GM13976 (cell line): ENCODE data around the gene PTGIR.

Source experiments
- DNase-seq: peaks from one replicate; pipeline ENCODE4 v3.0.0; 2012; ENCODE audit warnings: low spot score
- CTCF ChIP-seq: IDR thresholded peaks from 2 replicates; pipeline ENCODE4 v1.5.1; 2012; ENCODE audit warnings: borderline replicate concordance, mild to moderate bottlenecking; ENCODE audit not compliant: insufficient read depth; ENCODE audit errors: extremely low read depth, missing control alignments, control extremely low read depth
- in situ Hi-C: fragments of 300-500 bp; cut with MboI; formaldehyde crosslinking; loops from one replicate; pipeline ENCODE4 v1.12.0; 2022; ENCODE audit warnings: low sequenced_read_pairs, mixed read lengths, inconsistent platforms; ENCODE audit not compliant: unreplicated experiment

Gene PTGIR

DNA sequence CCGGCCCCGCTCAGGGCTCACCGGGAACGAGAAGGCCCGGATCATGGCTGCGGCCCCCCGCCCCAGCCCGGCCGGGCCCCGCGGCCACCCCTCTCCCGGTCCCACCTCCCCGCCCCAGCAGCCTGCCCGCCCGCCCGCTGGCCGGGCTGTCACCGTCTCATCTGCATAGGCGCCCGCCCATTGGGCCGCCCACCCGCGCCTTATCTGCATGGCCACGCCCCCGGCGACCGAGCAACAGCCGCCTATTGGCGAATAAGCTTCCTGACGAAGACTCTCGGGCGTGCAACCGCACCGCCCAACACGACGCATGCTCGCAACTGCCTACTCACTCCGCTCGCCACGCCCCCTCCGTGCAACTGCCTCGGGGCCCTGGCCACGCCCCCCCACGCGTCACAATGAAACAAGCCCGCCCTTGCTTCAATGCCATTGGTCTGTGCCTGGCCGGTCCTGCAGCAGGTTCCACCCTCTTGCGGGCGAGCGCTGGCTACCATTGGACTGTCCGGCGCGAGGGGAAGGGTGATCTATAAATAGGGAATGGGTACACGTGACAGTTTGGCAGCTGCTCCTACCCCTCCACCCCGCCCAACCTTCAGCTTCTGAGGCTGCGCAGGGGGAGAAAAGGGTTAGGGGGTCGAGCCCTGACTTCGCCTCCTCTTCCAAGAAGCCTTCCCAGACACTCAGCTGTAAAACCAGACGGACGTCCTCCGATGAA, 36.3 kb upstream of the PTGIR start, which contains the start of gene DACT3:
Gene DACT3, minus strand, starts transcription at position 163 of the 712 bp plus-strand sequence. Its CDS starts 118 bp downstream, at position 45.
- in situ Hi-C loops = loop anchor here (5.0 to 10.0 kb wide), 2 partner anchors 49 to 126 kb away; no protein-coding TSS in a partner anchor
- TF ChIP-seq CTCF = no peak
- peak; percentile 100 for DNase-seq

DNA sequence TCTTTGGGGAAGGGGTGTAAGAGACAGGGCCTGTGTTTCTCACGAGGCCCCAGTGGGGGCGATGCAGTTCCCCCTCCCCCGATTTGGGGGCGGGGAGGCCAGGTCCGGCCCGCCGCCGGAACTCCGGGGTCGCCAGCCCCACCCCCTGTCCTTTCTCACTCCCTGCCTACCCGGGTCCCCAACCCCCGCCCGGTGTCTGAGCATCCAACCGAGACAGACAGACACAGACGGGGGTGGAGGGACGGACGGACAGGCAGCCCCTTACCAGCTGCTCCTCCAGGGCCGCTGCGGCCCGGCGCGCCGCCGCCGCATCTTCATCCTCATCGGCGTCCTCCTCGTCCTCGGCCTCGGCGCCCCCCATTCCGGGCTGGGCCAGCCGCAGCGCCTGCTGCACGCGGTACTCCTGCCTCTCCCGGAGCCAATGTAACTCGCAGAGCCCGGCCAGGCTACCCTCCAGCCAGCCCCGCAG, 35.7 kb upstream of the PTGIR start:
- no peak for DNase-seq
- no peak for TF ChIP-seq CTCF
- in situ Hi-C loops = loop anchor here (5.0 to 10.0 kb wide), 2 partner anchors 48 to 126 kb away; no protein-coding TSS in a partner anchor

- in situ Hi-C loops = loop anchor here (5.0 to 10.0 kb wide), 2 partner anchors 48 to 125 kb away; no protein-coding TSS in a partner anchor
- no peak for TF ChIP-seq CTCF
- no peak for DNase-seq
Measured at GRCh38 chr19:46660008-46660517, 35.2 kb upstream of the PTGIR start.

DNA sequence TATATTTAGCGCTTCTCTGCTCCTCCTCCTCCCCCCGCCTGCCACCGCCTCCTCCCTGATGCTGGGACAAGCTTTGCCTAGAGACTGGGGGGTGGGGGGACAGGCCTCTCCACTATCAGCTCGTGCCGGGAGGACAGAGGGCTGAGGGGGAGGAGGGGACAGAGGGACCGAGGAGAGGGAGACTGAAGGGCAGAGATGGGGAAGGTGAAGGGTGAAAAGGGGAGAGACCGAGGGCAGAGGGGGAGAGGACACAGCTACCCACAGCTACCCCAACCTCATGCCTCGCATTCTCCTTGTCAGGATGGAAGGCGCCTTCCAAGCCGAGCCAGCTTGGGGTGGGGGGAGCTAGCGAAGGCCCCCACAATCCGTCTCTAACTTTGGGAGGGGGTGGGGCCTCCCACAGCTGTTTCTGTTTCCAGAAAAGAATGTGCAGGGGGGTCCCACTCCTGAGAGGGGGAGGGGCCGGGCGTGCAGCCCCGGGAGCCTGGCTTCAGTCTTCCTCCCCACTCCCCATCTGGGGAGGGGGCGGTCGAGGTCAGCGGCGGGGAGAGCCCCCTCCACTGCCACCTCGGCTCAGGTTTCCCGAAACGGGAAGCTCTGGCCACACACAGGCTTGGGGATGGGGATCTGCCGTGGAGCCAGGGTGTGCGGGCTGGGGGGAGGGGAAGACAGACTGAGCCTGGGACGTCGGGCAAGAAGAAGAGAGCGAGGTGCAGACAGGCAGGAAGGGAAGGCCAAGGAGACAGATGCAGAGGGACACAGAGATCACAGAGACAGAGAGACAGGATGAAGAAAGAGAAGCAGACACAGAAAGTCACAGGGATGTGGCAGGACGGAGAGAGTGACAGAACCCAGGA, 34.5 kb upstream of the PTGIR start:
- TF ChIP-seq CTCF = no peak
- DNase-seq = peak; percentile 16
- in situ Hi-C loops = loop anchor here (5.0 to 10.0 kb wide), 2 partner anchors 47 to 125 kb away; no protein-coding TSS in a partner anchor

GRCh38 chr19:46656541-46656940, 31.7 kb upstream of the PTGIR start:
- no peak for DNase-seq
- in situ Hi-C loops = no loop called here
- TF ChIP-seq CTCF = no peak

DNA sequence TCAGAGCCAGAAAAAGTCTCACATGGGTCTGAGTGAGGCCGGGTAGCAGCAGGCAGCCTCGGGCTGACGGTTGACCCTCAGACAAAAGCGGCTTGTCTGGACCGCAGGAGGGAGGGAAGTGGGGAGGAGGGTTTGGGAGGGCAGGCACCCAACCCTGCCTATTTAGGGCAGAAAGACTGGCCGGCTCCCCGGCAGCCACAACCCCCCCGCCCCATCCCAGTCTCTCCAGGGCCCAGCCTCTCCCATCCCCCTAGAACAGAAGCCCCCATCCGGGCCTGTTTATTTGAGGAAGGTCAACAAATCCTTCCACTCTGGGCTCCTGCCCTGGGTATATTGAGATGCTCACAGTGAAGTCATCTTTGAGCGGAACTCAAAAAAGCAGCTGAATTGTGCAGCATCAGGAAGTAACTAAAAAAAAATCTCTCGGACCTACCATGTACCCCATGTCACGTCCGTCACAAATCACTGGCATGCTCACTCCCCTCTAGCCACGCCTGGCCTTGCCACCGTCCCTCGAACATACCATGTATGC, 29.8 kb upstream of the PTGIR start:
- no peak for TF ChIP-seq CTCF
- DNase-seq = no peak
- in situ Hi-C loops = no loop called here
